DMS153 treated with DMSO at 0.1 percent for 48 hours (cell line): ENCODE measurements around the gene BICDL2.

ENCODE experiments used
- DNase-seq: peaks from one replicate; lab custom pipeline; 2025; ENCODE audit not compliant: unreplicated experiment; lab: John Stamatoyannopoulos, UW

Gene BICDL2

GRCh38 chr16:2987833-2988232 lies 48.9 kb downstream of the BICDL2 start:
- no peak for DNase-seq

- DNase-seq = no peak
Measured at GRCh38 chr16:2987286-2987685, 49.5 kb downstream of the BICDL2 start.

DNA sequence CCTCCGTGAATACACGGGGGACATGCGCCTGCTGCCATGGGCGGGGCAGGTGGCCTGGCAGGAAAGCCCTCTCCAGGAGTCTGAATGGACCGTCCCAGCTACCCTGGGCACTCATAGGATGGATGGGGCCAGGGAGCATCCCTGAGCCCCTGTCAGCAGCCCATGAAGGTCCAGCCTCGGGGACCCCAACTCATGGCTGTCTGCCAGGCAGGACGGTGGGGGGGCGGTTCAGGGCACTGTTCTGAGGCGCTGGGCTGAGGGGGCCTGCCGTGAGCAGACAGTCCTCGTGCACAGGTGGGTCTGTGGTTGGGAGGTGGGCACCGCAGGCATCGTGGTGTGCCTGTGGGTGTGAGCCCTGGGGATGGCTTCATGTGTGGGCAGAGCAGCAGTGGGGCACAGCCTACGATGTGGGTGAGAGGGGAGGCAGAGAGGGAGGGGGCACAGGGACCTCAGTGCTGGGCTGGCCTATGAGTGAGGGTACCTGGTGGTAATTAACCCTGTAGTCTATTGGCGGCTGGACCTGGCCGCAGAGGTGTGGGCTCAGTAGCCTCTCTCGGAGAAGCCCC lies 50.0 kb downstream of the BICDL2 start:
- no peak for DNase-seq

DNA sequence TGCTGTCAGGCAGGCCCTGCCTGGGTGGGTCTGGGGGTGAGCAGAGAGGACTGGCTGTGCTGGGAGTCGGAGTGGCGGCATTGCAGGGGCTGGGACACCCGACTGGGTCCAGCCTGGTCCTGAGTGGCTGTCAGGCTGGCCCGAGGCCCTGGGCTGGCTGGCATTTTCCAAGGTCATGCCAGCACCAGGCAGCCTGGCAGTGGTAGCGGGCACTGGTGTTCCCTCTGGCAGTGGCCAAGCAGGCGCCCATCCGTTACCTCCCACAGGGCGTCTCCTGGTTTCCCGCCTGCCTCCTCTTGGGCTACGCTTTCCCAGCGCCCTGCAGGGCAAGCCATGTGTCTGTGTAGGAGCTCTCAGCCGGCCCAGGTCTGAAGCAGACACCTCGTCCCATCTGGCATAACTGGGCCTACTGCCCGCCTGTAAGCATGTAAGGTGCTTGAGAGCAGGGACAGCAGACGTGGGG lies 50.8 kb downstream of the BICDL2 start:
- DNase-seq = no peak

GRCh38 chr16:2985462-2985861 lies 51.3 kb downstream of the BICDL2 start:
- no peak for DNase-seq

DNA sequence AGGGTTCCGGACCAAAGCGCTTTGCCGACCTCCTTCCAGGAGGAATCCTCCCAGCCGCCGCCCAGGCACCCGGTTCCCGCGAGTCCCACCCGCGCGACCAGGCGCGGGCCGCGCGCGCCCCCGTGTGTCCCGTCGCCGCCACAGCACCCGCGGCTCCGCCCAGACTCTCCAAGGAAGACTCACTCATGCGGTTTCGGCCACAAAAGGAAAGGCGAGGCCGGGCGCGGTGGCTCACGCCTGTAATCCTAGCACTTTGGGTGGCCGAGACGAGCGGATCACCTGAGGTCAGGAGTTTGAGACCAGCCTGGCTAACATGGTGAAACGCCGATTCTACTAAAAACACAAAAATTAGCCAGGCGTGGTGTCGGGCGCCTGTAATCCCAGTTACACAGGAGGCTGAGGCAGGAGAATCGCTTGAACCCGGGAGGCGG lies 53.0 kb downstream of the BICDL2 start:
- DNase-seq = peak; percentile 58

DNA sequence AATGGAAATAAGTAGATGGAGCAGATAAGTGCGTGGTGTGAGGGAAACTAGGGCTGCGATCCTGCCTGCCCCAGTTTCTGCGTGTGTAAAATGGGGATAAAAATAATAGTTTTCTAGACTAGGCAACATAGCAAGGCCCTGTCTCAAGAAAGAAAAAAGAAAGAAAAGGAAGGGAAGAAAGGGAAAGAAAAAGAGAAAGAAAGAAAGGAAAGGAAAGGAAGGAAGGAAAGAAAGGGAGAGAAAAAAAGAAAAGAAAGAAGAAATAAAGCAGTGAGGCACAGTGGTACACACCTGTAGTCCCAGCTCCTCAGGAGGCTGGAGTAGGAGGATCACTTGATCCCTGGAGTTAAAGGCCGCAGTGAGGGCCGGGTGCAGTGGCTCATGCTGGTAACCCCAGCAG lies 54.3 kb downstream of the BICDL2 start:
- DNase-seq = no peak

- no peak for DNase-seq
Measured at GRCh38 chr16:2981899-2982250, 54.9 kb downstream of the BICDL2 start.

GRCh38 chr16:2981177-2981898 lies 55.4 kb downstream of the BICDL2 start:
- no peak for DNase-seq

GRCh38 chr16:2980227-2981176 lies 56.2 kb downstream of the BICDL2 start, which contains the start of gene PKMYT1:
Gene PKMYT1 (minus strand): TSS chr16:2980446. CDS start chr16:2979657, 789 bp downstream.
- DNase-seq = peak; percentile 82

DNA sequence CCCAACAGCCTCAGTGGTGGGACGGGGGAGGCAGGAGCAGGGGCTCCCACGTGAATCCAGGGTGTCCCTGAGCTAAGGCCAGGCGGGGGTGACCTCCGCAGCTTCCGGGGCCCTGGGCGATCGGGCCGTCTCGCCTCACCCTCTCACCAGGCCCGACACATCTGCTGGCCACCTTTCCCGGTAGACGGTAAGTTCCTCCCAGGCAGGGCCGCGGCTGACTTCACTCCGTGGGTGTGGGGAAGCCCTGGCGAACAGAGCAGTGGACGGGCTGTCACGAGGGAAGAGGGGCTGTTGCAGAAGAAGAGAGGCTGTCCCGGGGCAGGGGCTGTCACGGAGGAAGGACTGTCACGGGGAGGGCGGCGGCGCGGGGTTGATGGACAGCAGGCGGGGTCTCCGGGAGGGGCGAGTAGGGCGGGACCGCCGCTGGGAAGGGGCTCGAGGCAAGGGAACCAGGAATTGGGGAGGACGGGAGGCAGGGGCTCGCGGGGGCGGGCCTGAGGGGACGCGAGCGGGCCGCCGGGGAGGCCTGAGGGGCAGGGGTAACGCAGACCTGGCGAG lies 57.0 kb downstream of the BICDL2 start:
- no peak for DNase-seq
